Kidney glomerular epithelial cell (primary cell): ENCODE data around the gene FRY.
A peak's percentile ranks its signal among the peaks of the same experiment; 100 is the strongest.

Experiments used
- DNase-seq: peaks from one replicate; lab custom pipeline; 2025; lab: John Stamatoyannopoulos, UW

FRY gene

GRCh38 chr13:32134241-32135055 is 102.9 kb downstream of the FRY start:
- DNase-seq, result no peak

GRCh38 chr13:32135056-32135390 is 103.4 kb downstream of the FRY start:
- DNase-seq, result no peak

- no peak for DNase-seq
Measured at GRCh38 chr13:32135655-32136054, 104.1 kb downstream of the FRY start.

DNA sequence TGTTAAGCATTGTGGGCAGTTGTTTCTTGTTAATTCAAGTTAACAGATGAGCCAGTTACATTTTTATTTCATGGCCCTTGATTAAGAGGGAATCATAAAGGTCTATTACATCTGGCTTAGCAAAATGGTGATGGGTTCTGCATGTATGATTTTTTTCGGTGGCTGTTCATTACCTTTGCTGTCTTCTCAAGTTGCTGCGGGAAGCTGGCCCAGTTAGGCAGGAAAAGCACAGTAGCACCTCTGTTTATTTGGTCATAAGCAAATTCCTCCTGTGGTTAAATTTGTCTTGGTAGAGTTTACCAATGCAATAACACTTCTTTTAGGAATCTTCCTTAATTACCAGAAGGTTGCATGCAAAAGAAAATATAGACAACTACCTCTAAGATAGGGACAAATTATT is 104.5 kb downstream of the FRY start:
- no peak for DNase-seq

DNA sequence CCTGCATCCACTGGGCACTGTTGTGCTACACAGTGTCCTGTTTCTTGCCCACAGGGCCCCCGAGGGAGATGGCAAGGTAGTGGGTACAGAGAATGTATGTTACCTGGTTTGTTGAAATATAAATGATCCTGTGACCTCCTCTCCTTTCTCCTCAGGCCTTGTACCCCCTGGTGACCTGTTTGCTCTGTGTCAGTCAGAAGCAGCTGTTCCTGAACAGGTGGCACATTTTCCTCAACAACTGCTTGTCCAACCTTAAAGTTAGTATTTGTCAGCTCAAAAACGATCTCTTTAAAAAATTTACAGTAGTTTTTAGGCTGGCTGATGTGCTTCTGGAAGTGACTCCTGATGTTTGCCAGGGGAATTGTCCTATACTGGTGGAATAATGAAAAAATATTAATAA is 105.1 kb downstream of the FRY start:
- no peak for DNase-seq

DNA sequence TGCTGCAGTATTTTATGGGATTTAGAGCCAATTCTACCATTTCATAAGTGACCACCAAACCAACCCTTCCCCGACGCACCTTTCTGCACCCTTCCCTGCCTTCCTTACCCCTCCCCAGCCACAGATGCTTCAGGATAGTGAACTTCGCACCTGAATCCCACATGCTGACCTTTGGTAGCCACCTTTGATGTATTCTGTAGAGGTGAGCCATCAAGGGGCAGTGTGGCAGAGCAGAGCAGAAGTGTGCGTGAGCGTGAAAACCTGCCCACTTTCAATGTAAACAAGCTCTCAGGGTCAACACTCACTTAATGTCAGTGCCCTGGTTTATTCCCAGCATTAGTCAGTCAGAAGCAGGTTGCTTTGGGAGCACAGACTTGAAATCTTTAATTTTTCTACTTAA is 107.7 kb downstream of the FRY start:
- no peak for DNase-seq

- no peak for DNase-seq
Measured at GRCh38 chr13:32140109-32140508, 108.5 kb downstream of the FRY start.

- DNase-seq, result no peak
Measured at GRCh38 chr13:32141462-32141861, 109.9 kb downstream of the FRY start.

DNA sequence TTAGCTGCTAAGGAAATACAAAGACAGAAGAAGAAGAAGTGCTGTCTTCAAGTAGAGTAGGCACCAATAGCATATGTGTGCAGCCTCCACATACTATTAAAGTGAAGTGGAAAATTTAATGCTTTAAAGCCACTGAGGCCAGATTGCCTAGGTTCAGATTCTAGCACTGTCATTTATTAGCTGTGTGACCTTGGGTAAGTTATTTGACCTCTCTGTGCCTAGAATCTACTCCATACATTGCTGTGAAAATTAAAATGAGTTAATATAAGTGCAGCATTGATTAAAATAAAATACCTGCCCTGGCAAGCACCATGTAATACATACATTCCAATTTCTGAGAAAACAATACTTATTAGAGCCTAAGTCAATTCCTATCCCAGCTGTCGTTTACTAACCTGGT is 110.5 kb downstream of the FRY start:
- DNase-seq, result no peak

DNA sequence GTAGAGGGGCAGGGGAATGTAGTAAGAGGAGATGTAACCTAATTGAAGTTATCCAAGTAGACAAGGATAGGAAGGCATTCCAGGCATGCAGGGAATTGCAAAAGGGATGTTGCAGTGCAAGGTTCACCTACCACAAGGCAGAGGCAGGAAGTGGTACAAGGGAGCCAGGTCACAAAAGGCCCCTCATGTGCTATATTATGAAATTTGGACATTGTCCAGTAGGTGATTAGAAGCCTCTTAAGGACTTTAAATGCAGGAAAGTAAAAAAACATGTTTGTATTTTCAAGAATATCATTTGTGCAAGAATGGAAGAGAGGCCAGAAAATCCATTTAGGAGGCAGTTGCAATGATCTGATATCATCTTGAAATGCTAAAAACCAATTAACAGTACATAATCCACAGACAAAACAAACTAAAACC is 111.4 kb downstream of the FRY start:
- DNase-seq, result peak; percentile 36

- no peak for DNase-seq
Measured at GRCh38 chr13:32147193-32147592, 115.6 kb downstream of the FRY start.

DNA sequence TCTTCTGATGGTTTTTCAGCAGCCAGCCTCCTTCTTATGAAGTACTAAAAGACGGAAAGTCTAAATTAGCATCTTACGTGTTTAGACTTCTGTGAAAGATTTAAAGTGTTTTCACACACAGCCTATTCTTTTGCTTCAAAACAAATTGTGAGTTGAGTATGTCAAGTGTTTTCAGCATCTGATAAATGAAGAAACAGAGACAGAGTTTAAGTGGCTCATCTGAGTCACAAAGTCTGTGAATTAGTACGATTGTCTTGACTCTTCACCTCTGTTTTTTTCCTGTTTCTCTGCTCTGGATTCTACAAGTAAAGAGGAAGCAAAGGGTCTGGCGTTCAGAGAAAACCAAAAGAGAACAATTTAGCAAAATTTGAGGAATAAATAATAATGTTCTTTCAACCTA is 116.4 kb downstream of the FRY start:
- DNase-seq, result no peak

DNA sequence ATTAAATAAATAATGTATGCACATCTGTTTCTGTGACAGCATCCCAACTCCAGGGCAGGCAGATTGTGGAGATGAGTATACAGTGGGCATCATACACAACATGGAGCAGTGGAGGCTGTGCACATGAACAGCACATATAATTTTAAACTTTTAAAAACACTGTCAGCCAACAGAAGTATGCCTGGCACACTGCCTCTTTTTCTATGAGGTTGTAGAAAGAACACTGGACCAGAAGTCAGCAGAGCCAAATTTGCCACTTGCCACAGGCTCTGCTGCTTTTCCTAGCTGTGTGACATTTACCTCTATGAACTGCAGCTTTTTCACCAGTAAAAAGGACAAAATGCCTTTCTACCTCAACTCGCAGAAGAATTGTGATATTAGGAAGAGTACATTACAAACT is 118.7 kb downstream of the FRY start:
- no peak for DNase-seq

GRCh38 chr13:32150794-32151193 is 119.2 kb downstream of the FRY start:
- no peak for DNase-seq

DNA sequence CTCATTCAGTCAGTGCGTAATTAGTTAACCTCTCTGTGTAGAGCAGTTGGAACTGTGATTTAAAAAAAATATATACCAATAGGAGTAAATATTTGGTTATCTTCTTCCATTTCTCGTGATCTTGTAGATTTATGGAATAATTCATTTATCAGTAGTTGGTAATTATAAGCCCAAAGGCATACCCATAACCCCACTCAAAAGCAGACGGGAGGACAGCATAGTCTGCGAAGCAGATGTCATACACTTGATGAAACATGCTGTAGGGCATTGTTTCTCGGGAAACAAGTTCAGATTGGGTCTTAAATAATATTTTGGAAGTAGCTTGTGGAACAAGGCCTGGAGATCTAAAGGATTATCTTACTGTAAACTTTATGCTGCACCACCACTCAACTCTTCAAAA is 119.7 kb downstream of the FRY start:
- DNase-seq, result no peak

GRCh38 chr13:32153056-32153455 is 121.5 kb downstream of the FRY start:
- DNase-seq, result no peak

GRCh38 chr13:32159137-32159869 is 127.7 kb downstream of the FRY start:
- DNase-seq, result no peak

GRCh38 chr13:32162395-32163005 is 130.9 kb downstream of the FRY start:
- DNase-seq, result no peak

GRCh38 chr13:32164622-32165268 is 133.2 kb downstream of the FRY start:
- DNase-seq, result peak; percentile 71

- DNase-seq, result no peak
Measured at GRCh38 chr13:32165796-32166195, 134.2 kb downstream of the FRY start.

DNA sequence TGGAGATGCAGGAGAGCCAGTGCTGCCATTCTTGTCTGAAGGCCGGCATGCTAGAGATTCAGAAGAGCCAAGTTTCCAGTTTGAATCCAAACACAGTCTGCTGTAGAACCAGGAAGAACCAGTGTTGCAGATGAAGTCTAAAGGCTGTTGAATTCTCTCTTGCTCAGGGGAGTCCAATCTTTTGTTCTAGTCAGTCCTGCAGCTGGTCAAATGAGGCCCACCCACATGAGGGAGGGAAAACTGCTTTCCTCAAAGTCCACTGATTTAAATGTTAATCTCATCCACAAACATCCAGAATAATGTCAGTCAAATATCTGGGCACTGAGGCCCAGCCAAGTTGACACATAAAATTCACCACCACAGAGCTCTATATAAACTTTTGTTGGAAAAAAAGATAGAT is 136.6 kb downstream of the FRY start:
- no peak for DNase-seq

- DNase-seq, result no peak
Measured at GRCh38 chr13:32170841-32171240, 139.3 kb downstream of the FRY start.

- DNase-seq, result no peak
Measured at GRCh38 chr13:32173881-32174280, 142.3 kb downstream of the FRY start.
